ENCODE results near the gene RUFY1. TPM values are rescaled to one million over a fixed set of nuclear protein-coding genes. Genes with fewer than 3 reads are reported as not detected.
"Not testable (repeated sequence)": the region's sequence is repeated elsewhere in the genome, so short reads cannot be mapped to it uniquely, and the experiment has no call there.

The RUFY1 gene
- total and polyA plus RNA-seq, 4 experiments from 2014 or later: 13.3 to 61.5 (median 46.9) TPM

- no peak overlapping the region for H3K27ac Mint-ChIP-seq
- CTCF ChIA-PET (ENCODE audit: partially characterized antibody): no interaction called here
Observed at GRCh38 chr5:179509239-179509638, 41.1 kb upstream of the RUFY1 start.

GRCh38 chr5:179509845-179510244 lies 40.5 kb upstream of the RUFY1 start:
- H3K36me3 ChIP-seq (ENCODE audit: insufficient read depth, low read length): no peaks in the 10 kb centered on the region
- H3K27me3 Mint-ChIP-seq: peaks cover 3% of the 10 kb centered on the region in 2 donors
- intact Hi-C loops (cut with micrococcal nuclease): no loop called here
- H3K36me3 Mint-ChIP-seq: no peaks in the 10 kb centered on the region
- no peak for DNase-seq
- H3K4me3 ChIP-seq (ENCODE audit: low read length in 2 of 2): no peak overlapping the region
- no peak overlapping the region for H3K27ac Mint-ChIP-seq
- POLR2A ChIA-PET (ENCODE audit: partially characterized antibody): no interaction called here
- no peak overlapping the region for H3K27ac ChIP-seq (ENCODE audit: low read depth, low read length)
- no peaks in the 10 kb centered on the region for H3K4me1 ChIP-seq (ENCODE audit: insufficient read depth, low read length)
- H3K9me3 Mint-ChIP-seq: no peaks in the 10 kb centered on the region
- H3K27me3 ChIP-seq (ENCODE audit: insufficient read depth, low read length): no peaks in the 10 kb centered on the region
- H3K4me3 Mint-ChIP-seq: no peak overlapping the region
- peaks cover 0 to 8% (median 3%) of the 10 kb centered on the region in 4 donors for H3K4me1 Mint-ChIP-seq
- no peaks in the 10 kb centered on the region for H3K9me3 ChIP-seq (ENCODE audit: control insufficient read depth in 1 of 2, low read length in 2 of 2)
- CTCF ChIA-PET (ENCODE audit: partially characterized antibody): no interaction called here

More at GRCh38 chr5:179509239-179509638, 41.1 kb upstream of the RUFY1 start:
- Mint-ChIP-seq H3K9me3 (no peaks in the 10 kb centered on the region), H3K4me1 (peaks cover 0 to 8% (median 3%) of the 10 kb centered on the region in 4 donors), H3K4me3 (no peak overlapping the region), H3K36me3 (no peaks in the 10 kb centered on the region), H3K27me3 (peaks cover 1 to 3% of the 10 kb centered on the region in 2 donors)
- no peak for DNase-seq
- no peaks in the 10 kb centered on the region for H3K36me3 ChIP-seq (ENCODE audit: insufficient read depth, low read length)
- H3K4me1 ChIP-seq (ENCODE audit: insufficient read depth, low read length): no peaks in the 10 kb centered on the region
- H3K4me3 ChIP-seq (ENCODE audit: low read length in 2 of 2): no peak overlapping the region
- H3K27ac ChIP-seq (ENCODE audit: low read depth, low read length): no peak overlapping the region
- POLR2A ChIA-PET (ENCODE audit: partially characterized antibody): no interaction called here
- intact Hi-C loops (cut with micrococcal nuclease): no loop called here
- H3K27me3 ChIP-seq (ENCODE audit: insufficient read depth, low read length): no peaks in the 10 kb centered on the region
- no peaks in the 10 kb centered on the region for H3K9me3 ChIP-seq (ENCODE audit: control insufficient read depth in 1 of 2, low read length in 2 of 2)

- Mint-ChIP-seq H3K36me3 (no peaks in the 10 kb centered on the region), H3K4me3 (peak overlapping the region in 1 of 8 donors; percentile 20), H3K9me3 (no peaks in the 10 kb centered on the region), H3K27me3 (peaks cover 6 to 7% of the 10 kb centered on the region in 2 donors), H3K27ac (no peak overlapping the region), H3K4me1 (peaks cover 0 to 8% (median 3%) of the 10 kb centered on the region in 4 donors)
- ChIA-PET CTCF (ENCODE audit: partially characterized antibody) (no interaction called here), POLR2A (ENCODE audit: partially characterized antibody) (no interaction called here)
- Histone ChIP-seq H3K36me3 (ENCODE audit: insufficient read depth, low read length) (no peaks in the 10 kb centered on the region), H3K4me3 (ENCODE audit: low read length in 2 of 2) (no peak overlapping the region), H3K9me3 (ENCODE audit: control insufficient read depth in 1 of 2, low read length in 2 of 2) (no peaks in the 10 kb centered on the region), H3K27ac (ENCODE audit: low read depth, low read length) (no peak overlapping the region), H3K27me3 (ENCODE audit: insufficient read depth, low read length) (no peaks in the 10 kb centered on the region), H3K4me1 (ENCODE audit: insufficient read depth, low read length) (no peaks in the 10 kb centered on the region)
- intact Hi-C loops (cut with micrococcal nuclease): no loop called here
- DNase-seq: no peak
Observed at GRCh38 chr5:179512452-179513000, 37.8 kb upstream of the RUFY1 start.

DNA sequence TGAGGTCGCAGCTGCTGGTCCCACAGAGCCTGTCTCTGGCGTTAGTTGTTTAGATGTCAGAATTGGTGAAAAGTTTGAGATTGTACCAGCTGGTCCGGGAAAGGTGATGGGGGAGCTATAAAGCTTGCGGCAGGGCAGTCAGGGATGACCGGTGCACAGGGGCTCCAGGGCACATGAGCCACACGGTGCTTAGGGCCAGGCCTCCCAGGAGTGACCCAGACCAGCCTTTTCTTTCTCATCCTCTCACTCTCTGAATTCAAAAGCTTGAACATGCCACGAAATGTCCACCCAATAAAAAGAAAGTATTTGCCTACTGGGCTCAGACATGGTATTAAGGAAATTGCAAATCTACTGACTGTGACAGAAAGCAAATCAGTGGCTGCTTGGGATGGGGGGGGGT lies 34.9 kb upstream of the RUFY1 start:
- H3K4me1 Mint-ChIP-seq; H3K4me3 ChIP-seq (ENCODE audit: low read length in 2 of 2); H3K4me1 ChIP-seq (ENCODE audit: insufficient read depth, low read length); H3K9me3 Mint-ChIP-seq; intact Hi-C loops (cut with micrococcal nuclease); POLR2A ChIA-PET (ENCODE audit: partially characterized antibody); H3K36me3 Mint-ChIP-seq; H3K36me3 ChIP-seq (ENCODE audit: insufficient read depth, low read length); H3K27me3 ChIP-seq (ENCODE audit: insufficient read depth, low read length); H3K27ac Mint-ChIP-seq; DNase-seq; H3K4me3 Mint-ChIP-seq; H3K9me3 ChIP-seq (ENCODE audit: control insufficient read depth in 1 of 2, low read length in 2 of 2); H3K27me3 Mint-ChIP-seq; CTCF ChIA-PET (ENCODE audit: partially characterized antibody); H3K27ac ChIP-seq (ENCODE audit: low read depth, low read length): not testable (repeated sequence)

GRCh38 chr5:179516221-179516620 lies 34.1 kb upstream of the RUFY1 start:
- Histone ChIP-seq H3K27ac (ENCODE audit: low read depth, low read length) (no peak overlapping the region), H3K9me3 (ENCODE audit: control insufficient read depth in 1 of 2, low read length in 2 of 2) (no peaks in the 10 kb centered on the region), H3K36me3 (ENCODE audit: insufficient read depth, low read length) (no peaks in the 10 kb centered on the region), H3K4me1 (ENCODE audit: insufficient read depth, low read length) (no peaks in the 10 kb centered on the region), H3K4me3 (ENCODE audit: low read length in 2 of 2) (no peak overlapping the region), H3K27me3 (ENCODE audit: insufficient read depth, low read length) (no peaks in the 10 kb centered on the region)
- DNase-seq: no peak
- Mint-ChIP-seq H3K9me3 (peaks cover 0 to 10% (median 5%) of the 10 kb centered on the region in 8 donors), H3K27me3 (peaks cover 4 to 6% of the 10 kb centered on the region in 2 donors), H3K4me3 (no peak overlapping the region), H3K4me1 (no peaks in the 10 kb centered on the region), H3K36me3 (no peaks in the 10 kb centered on the region), H3K27ac (no peak overlapping the region)
- intact Hi-C loops (cut with micrococcal nuclease): no loop called here
- CTCF ChIA-PET (ENCODE audit: partially characterized antibody): no interaction called here
- POLR2A ChIA-PET (ENCODE audit: partially characterized antibody): no interaction called here

DNA sequence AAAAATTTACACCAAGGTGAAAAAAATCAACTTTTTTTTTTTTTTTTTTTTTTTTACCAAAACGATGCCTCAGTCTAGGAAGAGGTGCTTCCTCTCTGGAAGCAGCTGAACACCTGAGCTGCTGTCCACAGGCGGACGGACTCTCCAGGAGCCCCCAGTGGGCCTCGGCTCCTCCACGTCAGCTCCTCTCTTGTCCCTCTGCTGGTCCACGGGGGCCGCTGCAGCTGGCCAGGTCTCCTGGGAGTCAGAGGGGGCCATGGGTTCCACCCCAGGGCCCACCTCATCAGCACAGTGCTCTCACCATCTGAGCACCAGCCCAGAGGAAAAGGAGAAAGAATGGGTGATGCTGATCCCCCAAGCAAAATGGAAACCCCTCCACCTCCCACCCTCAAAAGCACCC lies 32.6 kb upstream of the RUFY1 start:
- H3K9me3 ChIP-seq (ENCODE audit: control insufficient read depth in 1 of 2, low read length in 2 of 2); POLR2A ChIA-PET (ENCODE audit: partially characterized antibody); H3K36me3 Mint-ChIP-seq; intact Hi-C loops (cut with micrococcal nuclease); H3K27ac Mint-ChIP-seq; H3K27ac ChIP-seq (ENCODE audit: low read depth, low read length); H3K36me3 ChIP-seq (ENCODE audit: insufficient read depth, low read length); DNase-seq; H3K27me3 Mint-ChIP-seq; CTCF ChIA-PET (ENCODE audit: partially characterized antibody); H3K4me1 Mint-ChIP-seq; H3K4me1 ChIP-seq (ENCODE audit: insufficient read depth, low read length); H3K4me3 ChIP-seq (ENCODE audit: low read length in 2 of 2); H3K27me3 ChIP-seq (ENCODE audit: insufficient read depth, low read length); H3K4me3 Mint-ChIP-seq: not testable (repeated sequence)
- H3K9me3 Mint-ChIP-seq: peaks cover 0 to 13% (median 6%) of the 10 kb centered on the region in 8 donors

DNA sequence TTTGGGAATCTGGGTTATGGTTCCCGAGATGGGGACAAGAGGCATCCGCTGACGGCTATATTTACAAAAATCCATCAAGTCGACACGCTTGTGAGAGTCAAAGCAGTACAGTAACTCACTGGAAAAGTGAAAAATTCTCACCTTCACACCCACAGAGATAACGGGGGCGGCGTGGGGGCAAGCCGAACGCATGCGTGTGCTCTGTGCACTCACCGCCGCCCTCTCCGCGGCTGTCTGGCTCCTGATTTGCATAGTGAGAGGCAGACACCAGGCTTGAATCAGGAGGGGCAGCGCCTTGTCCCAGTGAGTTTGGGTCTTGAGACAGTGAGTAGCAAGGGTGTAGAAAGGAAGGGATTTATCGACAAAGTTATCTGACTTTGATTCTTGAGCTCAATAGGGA lies 32.0 kb upstream of the RUFY1 start:
- POLR2A ChIA-PET (ENCODE audit: partially characterized antibody); H3K4me1 Mint-ChIP-seq; H3K4me3 Mint-ChIP-seq; H3K27ac Mint-ChIP-seq; H3K4me3 ChIP-seq (ENCODE audit: low read length in 2 of 2); intact Hi-C loops (cut with micrococcal nuclease); CTCF ChIA-PET (ENCODE audit: partially characterized antibody); H3K9me3 ChIP-seq (ENCODE audit: control insufficient read depth in 1 of 2, low read length in 2 of 2); DNase-seq; H3K36me3 Mint-ChIP-seq; H3K4me1 ChIP-seq (ENCODE audit: insufficient read depth, low read length); H3K27ac ChIP-seq (ENCODE audit: low read depth, low read length); H3K27me3 ChIP-seq (ENCODE audit: insufficient read depth, low read length); H3K36me3 ChIP-seq (ENCODE audit: insufficient read depth, low read length); H3K27me3 Mint-ChIP-seq: not testable (repeated sequence)
- H3K9me3 Mint-ChIP-seq: peaks cover 0 to 13% (median 6%) of the 10 kb centered on the region in 8 donors
